Activated CD4-positive, alpha-beta T cell treated with anti-CD3 and anti-CD28 coated beads, Interleukin-2, amount 50 U/mL, for 24 hours (primary cell): ENCODE results near the gene RHOT2.

Experiments
- DNase-seq, 2 donors: peaks; one replicate each; pipeline ENCODE4 v3.0.0-alpha.2; 2020; ENCODE audit warnings: low read depth in 1 of 2, low spot score in 1 of 2

The RHOT2 gene

DNA sequence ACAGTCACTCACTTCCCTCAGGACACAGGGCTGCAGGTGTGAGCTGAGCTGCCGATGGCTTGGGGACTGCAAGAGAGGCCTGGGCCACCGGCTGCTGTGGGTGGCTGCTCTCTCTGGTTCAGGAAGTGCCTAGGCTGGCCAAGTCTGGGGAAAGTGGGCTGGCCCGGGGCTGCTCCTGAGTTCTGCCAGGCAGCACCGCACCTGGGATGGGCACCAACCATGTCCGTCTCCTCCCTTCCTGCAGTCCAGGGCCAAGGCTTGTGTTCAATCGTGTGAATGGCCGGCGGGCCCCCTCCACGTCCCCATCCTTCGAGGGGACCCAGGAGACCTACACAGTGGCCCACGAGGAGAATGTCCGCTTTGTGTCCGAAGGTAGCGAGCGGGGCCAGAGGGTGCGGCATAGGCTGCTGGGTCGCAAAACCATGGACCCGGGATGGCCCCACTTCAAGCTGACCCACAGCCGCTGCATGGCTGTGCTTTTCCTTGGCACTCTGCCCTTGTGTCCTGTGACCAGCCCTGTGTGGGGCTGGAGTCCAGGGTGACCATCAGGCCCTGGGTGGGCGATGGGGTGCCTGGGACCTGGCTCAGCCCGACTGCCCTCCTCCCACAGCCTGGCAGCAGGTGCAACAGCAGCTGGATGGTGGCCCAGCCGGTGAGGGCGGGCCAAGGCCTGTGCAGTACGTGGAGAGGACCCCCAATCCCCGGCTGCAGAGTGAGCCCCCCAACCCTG, 20.6 kb upstream of the RHOT2 start:
- DNase-seq, result no peak

GRCh38 chr16:648071-648780, 19.7 kb upstream of the RHOT2 start:
- no peak for DNase-seq

GRCh38 chr16:648781-649589, 18.9 kb upstream of the RHOT2 start, which contains the start of gene WDR90:
WDR90 (plus strand) TSS chr16:649365; CDS start chr16:649417, 52 bp downstream.
- peak; percentile 83 to 91 for DNase-seq

DNA sequence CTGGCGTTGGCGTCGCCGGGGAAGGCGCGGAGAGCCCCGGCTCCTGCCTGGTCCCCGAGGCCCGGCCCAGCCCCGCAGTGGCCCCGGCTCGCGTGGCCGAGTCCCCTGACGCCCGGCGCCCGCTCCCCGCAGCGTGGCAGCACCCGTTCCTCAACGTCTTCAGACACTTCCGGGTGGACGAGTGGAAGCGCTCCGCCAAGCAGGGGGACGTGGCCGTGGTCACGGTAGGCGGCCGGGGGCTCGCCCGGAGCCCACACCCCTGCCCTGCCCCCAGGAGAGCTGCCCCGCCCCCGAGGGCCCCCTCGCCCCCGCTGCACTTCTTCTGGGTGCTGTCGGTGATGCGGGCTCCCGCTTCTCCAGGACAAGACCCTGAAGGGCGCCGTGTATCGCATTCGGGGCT, 18.3 kb upstream of the RHOT2 start:
- no peak for DNase-seq

DNA sequence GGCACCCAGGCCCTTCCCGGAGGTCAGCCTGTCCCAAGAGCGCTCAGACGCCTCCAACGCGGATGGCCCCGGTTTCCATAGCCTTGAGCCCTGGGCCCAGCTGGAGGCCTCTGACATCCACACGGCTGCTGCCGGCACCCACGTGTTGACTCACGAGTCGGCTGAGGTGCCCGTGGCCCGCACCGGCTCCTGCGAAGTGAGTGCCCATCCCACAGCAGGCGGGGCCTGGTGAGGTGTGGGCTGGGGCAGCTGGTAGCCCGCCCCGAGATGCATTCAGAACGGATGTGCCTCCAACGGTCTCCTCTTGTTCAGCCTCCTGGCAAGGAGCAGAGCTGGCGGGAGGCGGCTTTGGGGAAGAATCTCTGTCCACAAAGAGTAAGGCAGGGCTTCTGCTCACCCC, 16.1 kb upstream of the RHOT2 start:
- DNase-seq, result no peak

- DNase-seq, result no peak
Observed at GRCh38 chr16:652454-653305, 15.3 kb upstream of the RHOT2 start.

GRCh38 chr16:654034-654433, 13.9 kb upstream of the RHOT2 start:
- DNase-seq, result no peak

DNA sequence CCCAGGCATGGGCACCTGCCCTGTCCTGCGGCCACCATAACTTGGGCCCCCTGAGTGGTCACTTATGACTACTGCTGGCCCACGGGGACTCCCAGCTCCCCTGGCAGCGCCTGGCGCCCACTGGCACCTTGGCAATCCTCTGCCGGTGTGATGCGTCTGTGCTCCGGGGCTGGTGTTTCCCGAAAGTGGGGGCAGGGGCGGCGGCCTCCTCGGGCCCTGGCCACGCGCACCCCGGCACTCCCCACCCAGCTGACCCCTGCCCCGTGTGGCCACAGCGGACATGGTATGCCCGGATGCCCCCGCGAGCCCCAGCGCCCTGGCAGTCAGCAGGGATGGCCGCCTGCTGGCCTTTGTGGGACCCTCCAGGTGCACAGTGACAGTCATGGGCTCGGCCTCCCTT, 10.4 kb upstream of the RHOT2 start:
- DNase-seq, result no peak

DNA sequence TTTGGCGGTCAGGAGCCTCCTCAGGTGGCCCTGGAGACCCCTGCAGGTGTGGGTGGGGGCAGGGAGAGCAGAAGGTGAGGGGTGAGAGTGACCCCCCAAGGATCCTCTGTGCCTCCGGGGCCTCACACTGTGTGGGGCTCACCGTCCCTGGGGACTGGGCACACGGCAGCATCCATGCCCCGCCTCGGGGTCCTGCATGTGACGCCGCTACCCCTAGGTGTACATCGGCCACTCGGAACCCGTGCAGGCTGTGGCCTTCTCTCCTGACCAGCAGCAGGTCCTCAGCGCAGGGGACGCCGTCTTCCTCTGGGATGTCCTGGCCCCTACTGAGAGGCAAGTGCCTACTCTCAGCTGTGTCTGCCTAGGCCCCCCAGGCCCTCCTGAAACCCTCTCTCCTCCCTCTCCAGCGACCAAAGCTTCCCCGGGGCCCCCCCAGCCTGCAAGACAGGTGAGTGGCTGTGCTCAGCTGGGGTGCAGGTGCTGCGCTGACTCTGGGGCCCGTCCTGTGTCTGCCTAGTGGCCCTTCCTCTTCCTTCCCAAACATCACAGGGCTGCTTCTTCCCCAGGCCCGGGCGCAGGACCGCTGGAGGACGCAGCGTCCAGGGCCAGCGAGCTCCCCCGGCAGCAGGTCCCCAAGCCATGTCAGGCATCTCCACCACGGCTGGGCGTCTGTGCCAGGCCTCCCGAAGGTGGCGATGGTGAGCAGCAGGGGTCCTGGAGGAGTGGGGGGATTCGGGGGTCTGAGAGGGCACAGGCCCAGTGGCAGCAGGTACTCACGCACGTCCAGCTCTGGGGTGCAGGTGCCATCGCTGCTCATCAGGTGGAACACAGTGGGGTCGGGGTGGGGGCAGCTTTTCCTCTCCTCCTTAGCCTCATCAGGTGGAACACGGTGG, 9.0 kb upstream of the RHOT2 start:
- DNase-seq, result no peak

- DNase-seq, result no peak
Observed at GRCh38 chr16:659618-660017, 8.3 kb upstream of the RHOT2 start.

DNA sequence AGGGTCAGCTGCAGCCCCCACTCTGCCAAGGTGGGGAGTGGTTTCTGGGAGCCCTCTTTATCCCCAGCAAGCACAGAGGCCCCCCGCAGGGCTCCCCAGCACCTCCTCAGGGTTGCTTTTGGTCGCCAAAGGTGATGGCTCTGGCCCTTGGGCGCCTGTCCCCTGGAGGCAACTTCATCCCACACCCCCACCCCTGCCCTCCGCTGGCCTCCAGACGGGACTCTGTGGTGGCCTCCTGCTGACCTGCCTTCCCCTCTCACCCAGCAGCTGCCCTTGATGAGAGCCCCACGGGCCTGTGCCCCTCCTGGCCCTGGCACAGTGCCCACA, 7.8 kb upstream of the RHOT2 start:
- DNase-seq, result no peak

GRCh38 chr16:660459-661183, 7.3 kb upstream of the RHOT2 start:
- DNase-seq, result peak in 1 of 2 donors; percentile 48

- no peak for DNase-seq
Observed at GRCh38 chr16:661184-661821, 6.6 kb upstream of the RHOT2 start.

DNA sequence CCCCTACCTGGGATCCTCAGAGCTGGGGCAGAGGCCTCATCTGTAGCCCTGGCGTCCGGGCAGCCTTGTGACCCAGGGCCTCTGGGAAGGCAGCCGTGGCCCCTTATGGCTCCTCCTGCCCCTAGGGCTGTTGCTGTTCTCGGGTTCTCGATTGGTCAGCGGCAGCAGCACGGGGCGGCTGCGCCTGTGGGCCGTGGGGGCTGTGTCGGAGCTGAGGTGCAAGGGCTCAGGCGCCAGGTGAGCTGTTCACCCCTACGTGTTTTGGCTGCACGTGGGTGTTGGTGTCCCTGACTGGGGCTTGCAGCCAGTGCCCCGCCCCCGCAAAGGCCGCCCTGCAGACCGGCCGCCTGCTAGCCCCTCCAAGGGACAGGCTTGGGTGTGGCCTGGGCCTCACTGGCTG, 5.8 kb upstream of the RHOT2 start:
- DNase-seq, result no peak

DNA sequence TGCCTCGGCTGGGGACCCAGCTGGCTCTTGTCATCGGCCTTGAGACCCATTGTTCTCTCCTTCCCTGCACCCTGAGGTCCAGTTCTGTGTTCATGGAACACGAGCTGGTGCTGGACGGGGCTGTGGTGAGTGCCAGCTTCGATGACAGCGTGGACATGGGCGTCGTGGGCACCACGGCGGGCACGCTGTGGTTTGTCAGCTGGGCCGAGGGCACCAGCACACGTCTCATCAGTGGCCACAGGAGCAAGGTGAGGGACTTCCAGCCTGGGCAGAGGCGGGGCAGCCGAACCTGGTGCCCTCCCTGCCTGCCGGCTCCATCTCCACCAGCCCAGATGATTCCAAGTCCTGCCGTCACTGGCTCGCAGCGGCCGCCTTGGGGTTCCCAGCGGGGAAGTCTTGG, 5.3 kb upstream of the RHOT2 start:
- no peak for DNase-seq

- no peak for DNase-seq
Observed at GRCh38 chr16:666572-666971, 1.4 kb upstream of the RHOT2 start.

DNA sequence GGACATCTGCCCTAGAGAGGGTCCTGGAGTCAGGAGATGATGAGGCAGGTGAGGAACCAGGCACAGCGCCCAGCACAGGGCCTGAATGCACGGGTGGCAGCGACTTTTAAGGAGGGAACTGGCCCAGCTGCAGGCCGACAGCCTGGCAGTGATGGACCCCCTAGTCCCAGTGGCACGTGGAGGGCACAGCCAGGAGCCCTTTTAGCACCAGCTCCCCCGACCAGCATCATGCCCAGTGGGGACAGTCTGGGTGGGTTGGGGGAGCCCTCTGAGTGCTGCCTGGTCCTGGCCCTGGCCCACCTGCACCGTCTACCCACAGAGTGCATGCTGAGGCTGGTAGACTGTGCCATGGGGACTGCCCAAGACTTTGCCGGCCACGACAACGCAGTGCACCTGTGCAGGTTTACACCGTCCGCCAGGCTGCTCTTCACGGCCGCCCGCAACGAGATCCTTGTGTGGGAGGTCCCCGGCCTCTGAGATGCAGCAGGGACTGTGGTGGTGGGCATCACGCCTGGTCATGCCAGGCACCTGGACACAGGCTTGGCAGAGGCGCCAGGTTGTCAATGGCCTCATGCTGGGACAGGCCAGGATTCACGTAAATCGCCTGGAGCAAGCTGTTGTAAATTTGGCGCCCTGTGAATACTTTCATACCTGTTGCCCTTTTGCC, 686 bp upstream of the RHOT2 start:
- DNase-seq, result no peak

DNA sequence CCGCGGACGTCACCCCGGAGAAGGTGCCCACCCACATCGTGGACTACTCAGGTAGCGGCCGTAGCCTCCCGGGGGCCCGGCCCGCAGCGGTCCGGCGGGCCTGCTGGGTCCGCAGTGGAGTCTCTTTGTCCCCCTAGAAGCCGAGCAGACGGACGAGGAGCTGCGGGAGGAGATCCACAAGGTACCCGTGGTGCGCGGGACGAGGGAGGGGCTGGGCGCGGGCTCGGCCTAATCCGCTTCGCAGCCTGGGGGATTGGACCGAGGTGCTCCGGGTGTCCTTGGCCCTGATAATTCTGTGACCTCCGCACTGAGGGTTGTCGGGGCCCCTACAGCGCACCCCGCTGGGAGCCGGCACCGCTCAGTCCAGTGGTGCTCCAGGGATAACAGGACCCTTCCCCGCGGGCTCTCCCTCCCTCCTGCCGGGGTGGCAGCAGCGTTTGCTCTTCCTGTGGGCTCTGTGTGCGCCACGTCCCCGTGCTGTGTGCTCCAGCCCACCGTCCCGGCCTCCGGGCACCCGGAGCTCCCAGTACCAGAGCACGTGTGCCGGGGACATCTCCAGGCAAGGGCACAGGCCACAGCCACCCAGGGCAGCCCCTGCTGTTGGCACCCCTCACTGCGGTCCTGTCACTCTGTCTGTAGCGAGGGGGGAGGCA, 713 bp downstream of the RHOT2 start:
- DNase-seq, result no peak
